Measurements from ENCODE around the gene ENDOD1.

Gene ENDOD1

DNA sequence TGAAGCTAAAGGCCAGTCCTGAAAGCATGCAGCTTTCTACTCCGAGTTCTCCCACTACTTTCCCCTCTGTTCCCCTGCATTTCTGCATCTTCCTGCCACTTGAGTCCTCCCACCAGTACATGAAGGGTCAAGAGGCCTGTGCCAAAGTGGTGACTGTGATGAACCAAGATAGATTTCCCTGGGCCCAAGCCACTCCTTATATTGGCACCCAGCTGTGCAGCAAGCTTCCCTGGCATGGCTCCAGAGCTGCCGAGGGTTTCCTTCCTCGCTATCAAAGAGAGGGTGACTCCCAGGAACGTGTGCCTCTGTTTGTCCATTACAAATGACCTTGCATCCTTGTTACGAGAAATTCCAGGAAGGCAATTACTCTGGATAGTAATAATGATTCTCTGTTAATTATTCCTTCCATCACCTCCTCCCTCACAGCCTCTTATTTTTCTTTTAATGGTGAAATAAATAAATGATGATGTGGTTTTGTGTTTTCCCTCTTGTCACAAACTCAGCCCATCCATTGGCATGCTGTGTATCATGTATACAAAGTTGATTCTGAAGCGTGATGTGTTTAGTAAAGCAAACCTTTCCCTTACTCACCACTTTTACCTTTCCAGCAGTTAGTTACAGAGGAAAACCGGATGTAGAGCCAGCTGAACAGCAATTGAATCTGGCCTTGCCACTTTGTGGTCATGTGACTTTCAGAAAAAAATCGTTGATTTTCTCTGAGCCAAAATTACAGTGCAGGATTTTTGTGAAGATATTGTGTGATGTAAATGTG, 14.7 kb upstream of the ENDOD1 start:
- DNase-seq: no peak
- Histone ChIP-seq H3K27ac (ENCODE audit: low read length) (no peak overlapping the region), H3K36me3 (replicated peaks; ENCODE audit: insufficient read depth, low read length) (no peaks in the 10 kb centered on the region; the same call in 1 of the 2 replicates), H3K9me2 (replicated peaks; ENCODE audit: insufficient read depth, low read length) (no peaks in the 10 kb centered on the region), H2AFZ (ENCODE audit: low read length) (no peak overlapping the region), H3K79me2 (ENCODE audit: low read length) (peaks cover 14% of the 10 kb centered on the region), H3K9me3 (replicated peaks; ENCODE audit: insufficient read depth, low read length) (no peaks in the 10 kb centered on the region), H3K27me3 (replicated peaks; ENCODE audit: insufficient read depth, low read length) (no peaks in the 10 kb centered on the region), H3K4me3 (ENCODE audit: low read length) (no peak overlapping the region), H3K4me2 (ENCODE audit: low read depth, low read length) (no peak overlapping the region), H4K20me1 (ENCODE audit: insufficient read depth, low read length) (no peaks in the 10 kb centered on the region), H3K9ac (ENCODE audit: low read length) (no peak overlapping the region), H3K4me1 (ENCODE audit: low read length) (peaks cover 15% of the 10 kb centered on the region), H3F3A (ENCODE audit: insufficient read depth, low read length) (no peaks in the 10 kb centered on the region)
- TF ChIP-seq EZH2 (optimal IDR thresholded peaks at IDR 0.05; ENCODE audit: low read depth, low read length): no peak
- no peak for TF ChIP-seq EZH2phosphoT487 (IDR thresholded peaks at IDR 0.05; ENCODE audit: low read length)
- TF ChIP-seq, protein P1, sequence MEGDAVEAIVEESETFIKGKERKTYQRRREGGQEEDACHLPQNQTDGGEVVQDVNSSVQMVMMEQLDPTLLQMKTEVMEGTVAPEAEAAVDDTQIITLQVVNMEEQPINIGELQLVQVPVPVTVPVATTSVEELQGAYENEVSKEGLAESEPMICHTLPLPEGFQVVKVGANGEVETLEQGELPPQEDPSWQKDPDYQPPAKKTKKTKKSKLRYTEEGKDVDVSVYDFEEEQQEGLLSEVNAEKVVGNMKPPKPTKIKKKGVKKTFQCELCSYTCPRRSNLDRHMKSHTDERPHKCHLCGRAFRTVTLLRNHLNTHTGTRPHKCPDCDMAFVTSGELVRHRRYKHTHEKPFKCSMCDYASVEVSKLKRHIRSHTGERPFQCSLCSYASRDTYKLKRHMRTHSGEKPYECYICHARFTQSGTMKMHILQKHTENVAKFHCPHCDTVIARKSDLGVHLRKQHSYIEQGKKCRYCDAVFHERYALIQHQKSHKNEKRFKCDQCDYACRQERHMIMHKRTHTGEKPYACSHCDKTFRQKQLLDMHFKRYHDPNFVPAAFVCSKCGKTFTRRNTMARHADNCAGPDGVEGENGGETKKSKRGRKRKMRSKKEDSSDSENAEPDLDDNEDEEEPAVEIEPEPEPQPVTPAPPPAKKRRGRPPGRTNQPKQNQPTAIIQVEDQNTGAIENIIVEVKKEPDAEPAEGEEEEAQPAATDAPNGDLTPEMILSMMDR (IDR thresholded peaks at IDR 0.05; ENCODE audit: low read length): no peak

DNA sequence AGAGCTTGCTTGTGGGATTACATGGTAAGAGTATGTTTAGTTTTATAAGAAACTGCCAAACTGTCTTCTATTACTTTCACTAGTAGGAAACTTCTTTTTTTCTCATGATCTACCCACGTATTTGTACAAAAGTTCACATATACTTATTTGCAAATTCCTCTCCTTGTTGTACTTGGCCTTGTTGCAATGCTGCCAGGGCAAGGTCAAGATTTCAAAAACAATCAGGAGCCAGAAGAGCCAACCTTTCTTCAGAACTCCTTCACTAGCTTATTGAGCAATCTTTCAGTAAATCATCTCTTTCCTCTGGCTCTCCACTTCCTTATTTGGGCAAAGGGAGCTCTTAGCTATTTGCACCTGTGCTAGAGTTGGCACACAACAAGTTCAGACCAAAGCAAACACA, 13.2 kb upstream of the ENDOD1 start:
- no peaks in the 10 kb centered on the region for H4K20me1 ChIP-seq (ENCODE audit: insufficient read depth, low read length)
- peaks cover 15% of the 10 kb centered on the region for H3K4me1 ChIP-seq (ENCODE audit: low read length)
- H3K9me3 ChIP-seq (replicated peaks; ENCODE audit: insufficient read depth, low read length): no peaks in the 10 kb centered on the region
- H3K9me2 ChIP-seq (replicated peaks; ENCODE audit: insufficient read depth, low read length): no peaks in the 10 kb centered on the region
- no peaks in the 10 kb centered on the region for H3F3A ChIP-seq (ENCODE audit: insufficient read depth, low read length)
- H2AFZ ChIP-seq (ENCODE audit: low read length): no peak overlapping the region
- H3K9ac ChIP-seq (ENCODE audit: low read length): no peak overlapping the region
- H3K79me2 ChIP-seq (ENCODE audit: low read length): 0 out of 2 replicates have a peak, but pooled peaks cover 2% of the 10 kb centered on the region
- no peak overlapping the region for H3K27ac ChIP-seq (ENCODE audit: low read length)
- DNase-seq: peak; percentile 30
- peak overlapping the region; percentile 24 for H3K4me2 ChIP-seq (ENCODE audit: low read depth, low read length)
- no peaks in the 10 kb centered on the region for H3K27me3 ChIP-seq (replicated peaks; ENCODE audit: insufficient read depth, low read length)
- TF ChIP-seq EZH2 (optimal IDR thresholded peaks at IDR 0.05; ENCODE audit: low read depth, low read length): no peak
- no peak overlapping the region for H3K4me3 ChIP-seq (ENCODE audit: low read length)
- no peaks in the 10 kb centered on the region; the same call in 1 of the 2 replicates for H3K36me3 ChIP-seq (replicated peaks; ENCODE audit: insufficient read depth, low read length)

DNA sequence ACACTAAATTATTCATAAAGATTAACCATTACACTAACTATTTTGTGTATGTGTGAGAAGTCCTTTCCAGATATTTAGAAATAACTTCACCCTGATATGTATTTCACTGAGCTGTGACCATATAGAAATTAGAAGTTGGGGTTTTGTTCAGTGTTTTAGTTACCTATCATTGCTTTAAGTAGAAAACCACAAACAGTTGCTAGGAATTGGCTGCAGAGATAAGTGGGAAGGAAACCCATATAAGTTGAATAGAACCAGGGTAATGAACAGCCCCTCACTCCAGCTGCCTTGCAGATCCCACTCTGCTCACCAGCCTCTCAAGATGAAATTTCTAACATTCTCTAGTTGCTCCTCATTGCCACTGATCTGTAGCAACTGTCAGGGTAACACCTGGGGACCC, 12.7 kb upstream of the ENDOD1 start:
- Histone ChIP-seq H3K9ac (ENCODE audit: low read length) (no peak overlapping the region), H3K4me1 (ENCODE audit: low read length) (peaks cover 15% of the 10 kb centered on the region), H3K27ac (ENCODE audit: low read length) (no peak overlapping the region), H3K9me2 (replicated peaks; ENCODE audit: insufficient read depth, low read length) (no peaks in the 10 kb centered on the region), H3K4me2 (ENCODE audit: low read depth, low read length) (peak overlapping the region; percentile 24; the same call in 1 of the 2 replicates), H3K27me3 (replicated peaks; ENCODE audit: insufficient read depth, low read length) (no peaks in the 10 kb centered on the region), H4K20me1 (ENCODE audit: insufficient read depth, low read length) (no peaks in the 10 kb centered on the region), H3K9me3 (replicated peaks; ENCODE audit: insufficient read depth, low read length) (no peaks in the 10 kb centered on the region), H3K36me3 (replicated peaks; ENCODE audit: insufficient read depth, low read length) (no peaks in the 10 kb centered on the region), H2AFZ (ENCODE audit: low read length) (no peak overlapping the region), H3K79me2 (ENCODE audit: low read length) (no peaks in the 10 kb centered on the region), H3K4me3 (ENCODE audit: low read length) (no peak overlapping the region), H3F3A (ENCODE audit: insufficient read depth, low read length) (no peaks in the 10 kb centered on the region)
- TF ChIP-seq EZH2phosphoT487 (IDR thresholded peaks at IDR 0.05; ENCODE audit: low read length) (no peak), EZH2 (optimal IDR thresholded peaks at IDR 0.05; ENCODE audit: low read depth, low read length) (no peak)
- TF ChIP-seq, protein P1 (IDR thresholded peaks at IDR 0.05; ENCODE audit: low read length): no peak
- no peak for DNase-seq

DNA sequence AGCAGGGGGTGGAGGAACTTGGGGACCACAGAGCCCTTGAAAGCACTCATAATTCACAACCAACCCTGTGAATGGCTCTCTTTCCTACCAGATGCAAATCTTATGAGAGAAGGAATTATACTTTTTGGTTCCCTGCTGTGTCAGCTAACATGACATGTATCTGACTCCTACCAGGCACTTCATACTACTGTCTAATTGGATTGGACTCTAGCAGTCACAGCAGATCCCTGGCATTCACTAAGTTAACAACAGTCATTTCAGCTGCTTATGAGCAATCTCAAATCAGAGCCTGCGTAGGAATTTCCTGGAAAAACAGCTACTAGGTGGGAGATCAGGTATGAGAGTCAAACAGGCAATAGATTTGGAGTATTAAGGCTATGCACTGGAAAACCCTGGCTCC, 11.1 kb upstream of the ENDOD1 start:
- no peaks in the 10 kb centered on the region for H3K9me2 ChIP-seq (replicated peaks; ENCODE audit: insufficient read depth, low read length)
- H3K4me1 ChIP-seq (ENCODE audit: low read length): peaks cover 15% of the 10 kb centered on the region
- H3K4me3 ChIP-seq (ENCODE audit: low read length): no peak overlapping the region
- no peaks in the 10 kb centered on the region for H3K9me3 ChIP-seq (replicated peaks; ENCODE audit: insufficient read depth, low read length)
- no peak for TF ChIP-seq EZH2phosphoT487 (IDR thresholded peaks at IDR 0.05; ENCODE audit: low read length)
- TF ChIP-seq, protein P1 (IDR thresholded peaks at IDR 0.05; ENCODE audit: low read length): no peak
- TF ChIP-seq EZH2 (optimal IDR thresholded peaks at IDR 0.05; ENCODE audit: low read depth, low read length): no peak
- H3K79me2 ChIP-seq (ENCODE audit: low read length): no peaks in the 10 kb centered on the region
- H2AFZ ChIP-seq (ENCODE audit: low read length): no peak overlapping the region
- H3K36me3 ChIP-seq (replicated peaks; ENCODE audit: insufficient read depth, low read length): no peaks in the 10 kb centered on the region
- H3K27ac ChIP-seq (ENCODE audit: low read length): no peak overlapping the region
- H3K9ac ChIP-seq (ENCODE audit: low read length): no peak overlapping the region
- DNase-seq: no peak
- H3K27me3 ChIP-seq (replicated peaks; ENCODE audit: insufficient read depth, low read length): no peaks in the 10 kb centered on the region
- H3K4me2 ChIP-seq (ENCODE audit: low read depth, low read length): no peak overlapping the region
- H3F3A ChIP-seq (ENCODE audit: insufficient read depth, low read length): no peaks in the 10 kb centered on the region
- no peaks in the 10 kb centered on the region for H4K20me1 ChIP-seq (ENCODE audit: insufficient read depth, low read length)

Measured in MM.1S (cell line).